H1 (cell line): ENCODE data around the gene KRT4. TPM values are rescaled to one million over a fixed set of nuclear protein-coding genes. Genes with fewer than 3 reads are reported as not detected.

Experiments used
- CTCF ChIA-PET: fragments of 300-600 bp; sonication (Branson Sonifier 250); formaldehyde crosslinking; loops from one replicate; lab custom pipeline; 2021; ENCODE audit not compliant: partially characterized antibody; lab: Charles Lee
- POLR2A ChIA-PET: fragments of 300-600 bp; sonication (Branson Sonifier 250); formaldehyde crosslinking; loops from one replicate; lab custom pipeline; 2021; ENCODE audit warnings: inconsistent platforms; ENCODE audit not compliant: partially characterized antibody; lab: Charles Lee
- DNase-seq, 2 experiments: peaks; one replicate each; pipeline versions ENCODE4 v3.0.0 to v3.0.0-alpha.2; 2010 to 2022; ENCODE audit warnings: low spot score in 2 of 2, low read depth in 1 of 2, mixed read lengths in 1 of 2
- FAIRE-seq: peaks from 2 replicates; lab custom pipeline; 2011; peaks lifted over from hg19 to GRCh38; lab: Jason Lieb, UNC
- H2AFZ ChIP-seq: 2 replicates; pipeline ENCODE4 v1.8.1; 2012; ENCODE audit warnings: low read length, inconsistent platforms
- H2AK5ac ChIP-seq: 2 replicates; pipeline ENCODE4 v1.6.1; 2013; ENCODE audit warnings: low read depth, low read length
- H2BK120ac ChIP-seq: replicated peaks from 2 replicates; pipeline ENCODE3; 2013; ENCODE audit warnings: low read depth, low read length, inconsistent platforms
- H2BK12ac ChIP-seq: 2 replicates; pipeline ENCODE4 v1.6.1; 2013; ENCODE audit warnings: low read depth, low read length
- H2BK15ac ChIP-seq: 2 replicates; pipeline ENCODE4 v1.6.1; 2013; ENCODE audit warnings: low read length
- H2BK20ac ChIP-seq: 2 replicates; pipeline ENCODE4 v1.6.1; 2013; ENCODE audit warnings: low read length
- H2BK5ac ChIP-seq: 2 replicates; pipeline ENCODE4 v1.6.1; 2013; ENCODE audit warnings: low read depth, low read length
- H3K14ac ChIP-seq: 2 replicates; pipeline ENCODE4 v1.6.1; 2013; ENCODE audit warnings: inconsistent platforms; ENCODE audit not compliant: insufficient read length
- H3K18ac ChIP-seq: 2 replicates; pipeline ENCODE4 v1.6.1; 2013; ENCODE audit warnings: low read length; ENCODE audit errors: extremely low read depth
- H3K23ac ChIP-seq: 2 replicates; pipeline ENCODE4 v1.6.1; 2013; ENCODE audit warnings: inconsistent platforms; ENCODE audit not compliant: insufficient read length
- H3K23me2 ChIP-seq: 2 replicates; pipeline ENCODE4 v1.6.1; 2013; ENCODE audit warnings: low read depth, low read length
- H3K27ac ChIP-seq: 2 replicates; pipeline ENCODE4 v1.6.1; 2011; ENCODE audit warnings: low read depth, low read length, inconsistent platforms
- H3K27me3 ChIP-seq, 4 experiments: replicated peaks in 1 of 4; 1 replicate in 1 of 4; 2 replicates in 3 of 4; pipeline versions ENCODE4 v1.6.1 to v1.8.1; 2011 to 2013; ENCODE audit warnings: low read length in 3 of 4, mild to moderate bottlenecking in 3 of 4, inconsistent platforms in 2 of 4, mixed read lengths in 2 of 4, moderate library complexity in 1 of 4; ENCODE audit not compliant: control insufficient read depth in 3 of 4, insufficient read depth in 3 of 4; ENCODE audit errors: extremely low read depth in 1 of 4
- H3K36me3 ChIP-seq, 4 experiments: 2 replicates each; pipeline versions ENCODE4 v1.6.1 to v1.8.1; 2011 to 2013; ENCODE audit warnings: mild to moderate bottlenecking in 4 of 4, low read length in 3 of 4, moderate library complexity in 2 of 4, control low read depth in 1 of 4, inconsistent platforms in 1 of 4; ENCODE audit not compliant: insufficient read depth in 4 of 4, control insufficient read depth in 2 of 4
- H3K4ac ChIP-seq: replicated peaks from 2 replicates; pipeline ENCODE3; 2013; ENCODE audit warnings: low read length, low read depth, mixed read lengths, inconsistent platforms; ENCODE audit not compliant: insufficient read length
- H3K4me1 ChIP-seq, 4 experiments: replicated peaks in 1 of 4; 1 replicate in 1 of 4; 2 replicates in 3 of 4; pipeline versions ENCODE4 v1.6.1 to v1.8.1; 2011 to 2013; ENCODE audit warnings: low read length in 3 of 4, inconsistent platforms in 2 of 4, mixed read lengths in 1 of 4; ENCODE audit not compliant: insufficient read depth in 4 of 4, control insufficient read depth in 3 of 4
- H3K4me2 ChIP-seq, 2 experiments: 2 replicates each; pipeline versions ENCODE4 v1.6.1 to v1.8.1; 2011 to 2013; ENCODE audit warnings: low read depth in 2 of 2, low read length in 2 of 2, control low read depth in 1 of 2, inconsistent platforms in 1 of 2, mild to moderate bottlenecking in 1 of 2; ENCODE audit not compliant: insufficient read depth in 1 of 2
- H3K4me3 ChIP-seq, 4 experiments: fragments of 200-600, 300-600 bp in 1 of 4; sonication (generic), shearing (Covaris generic), sonication (Bioruptor Twin) in 1 of 4; 2 replicates each; pipeline versions ENCODE4 v1.5.1 to v1.8.1; 2011 to 2016; ENCODE audit warnings: low read length in 4 of 4, low read depth in 3 of 4, control low read depth in 2 of 4, inconsistent platforms in 2 of 4, mild to moderate bottlenecking in 2 of 4, mixed read lengths in 1 of 4, moderate library complexity in 1 of 4; ENCODE audit not compliant: insufficient read depth in 2 of 4; ENCODE audit errors: extremely low read depth in 1 of 4
- H3K56ac ChIP-seq: replicated peaks from 2 replicates; pipeline ENCODE3; 2013; ENCODE audit warnings: low read depth, mild to moderate bottlenecking, mixed read lengths, low read length, inconsistent platforms; ENCODE audit not compliant: insufficient read length
- H3K79me1 ChIP-seq: 2 replicates; pipeline ENCODE4 v1.6.1; 2013; ENCODE audit warnings: low read depth, low read length, control low read depth
- H3K79me2 ChIP-seq, 2 experiments: 2 replicates each; pipeline versions ENCODE4 v1.6.1 to v1.8.1; 2012 to 2013; ENCODE audit warnings: low read length in 2 of 2, mild to moderate bottlenecking in 2 of 2, inconsistent platforms in 1 of 2; ENCODE audit not compliant: insufficient read depth in 2 of 2, control insufficient read depth in 1 of 2
- H3K9ac ChIP-seq, 4 experiments: replicated peaks in 1 of 4; 1 replicate in 1 of 4; 2 replicates in 3 of 4; pipeline versions ENCODE4 v1.6.1 to v1.8.1; 2011 to 2013; ENCODE audit warnings: low read depth in 3 of 4, low read length in 3 of 4, control low read depth in 2 of 4, mild to moderate bottlenecking in 2 of 4, moderate library complexity in 2 of 4, inconsistent platforms in 1 of 4; ENCODE audit errors: extremely low read depth in 1 of 4
- H3K9me3 ChIP-seq, 2 experiments: 2 replicates each; pipeline versions ENCODE4 v1.6.1 to v1.8.1; 2012 to 2013; ENCODE audit warnings: mild to moderate bottlenecking in 2 of 2, moderate library complexity in 2 of 2, control low read depth in 1 of 2, inconsistent platforms in 1 of 2, low read depth in 1 of 2, low read length in 1 of 2, mixed read lengths in 1 of 2; ENCODE audit not compliant: insufficient read depth in 2 of 2
- H4K20me1 ChIP-seq, 2 experiments: replicated peaks in 1 of 2; 2 replicates each; pipeline versions ENCODE3 to v1.8.1; 2011 to 2013; ENCODE audit warnings: inconsistent platforms in 2 of 2, low read length in 2 of 2, mild to moderate bottlenecking in 1 of 2; ENCODE audit not compliant: insufficient read depth in 2 of 2, control insufficient read depth in 1 of 2
- H4K5ac ChIP-seq: 2 replicates; pipeline ENCODE4 v1.6.1; 2013; ENCODE audit warnings: low read length, low read depth, mixed read lengths, inconsistent platforms; ENCODE audit not compliant: insufficient read length
- H4K8ac ChIP-seq: 2 replicates; pipeline ENCODE4 v1.8.0; 2013; ENCODE audit warnings: mild to moderate bottlenecking, moderate library complexity, low read length, inconsistent platforms; ENCODE audit not compliant: insufficient read depth; ENCODE audit errors: extremely low read depth
- H4K91ac ChIP-seq: replicated peaks from 2 replicates; pipeline ENCODE3; 2013; ENCODE audit warnings: low read length, mixed read lengths, inconsistent platforms; ENCODE audit not compliant: insufficient read length
- polyA plus RNA-seq, 7 experiments: library from polyadenylated mRNA; depleted of rRNA in 3 of 7; stranded (reverse) in 5 of 7; unstranded in 2 of 7; fragments of >200 nt in 5 of 7; fragments of 200-250 nt in 2 of 7; gene quantifications; 1 replicate in 5 of 7; 2 replicates in 1 of 7; 4 replicates in 1 of 7; pipeline versions ENCODE4 v1.2.1 to v1.2.3, GENCODE V29; 2011 to 2013; ENCODE audit warnings: missing spikeins in 2 of 7, mixed read lengths in 2 of 7
- total RNA-seq: library from RNA; stranded (reverse); fragmentation: NEBNext Ultra II Directional; extraction: Animal tissue kit (Norgen Biotek cat#: 25700); gene quantifications from 2 replicates; pipeline ENCODE4 v1.2.1, GENCODE V29; 2021
- TF ChIP-seq, protein P1 (sequence below): fragments of 300-600 bp; sonication (generic); IDR thresholded peaks from 2 replicates; pipeline ENCODE4 v1.7.1; 2012; ENCODE audit warnings: low read length, moderate library complexity, mild to moderate bottlenecking, inconsistent platforms; ENCODE audit not compliant: insufficient replicate concordance

The KRT4 gene
- total and polyA plus RNA-seq, 2 of the 8 experiments (the other 6 are each of a cell fraction or from before 2014, with no cell fraction given), result not detected

DNA sequence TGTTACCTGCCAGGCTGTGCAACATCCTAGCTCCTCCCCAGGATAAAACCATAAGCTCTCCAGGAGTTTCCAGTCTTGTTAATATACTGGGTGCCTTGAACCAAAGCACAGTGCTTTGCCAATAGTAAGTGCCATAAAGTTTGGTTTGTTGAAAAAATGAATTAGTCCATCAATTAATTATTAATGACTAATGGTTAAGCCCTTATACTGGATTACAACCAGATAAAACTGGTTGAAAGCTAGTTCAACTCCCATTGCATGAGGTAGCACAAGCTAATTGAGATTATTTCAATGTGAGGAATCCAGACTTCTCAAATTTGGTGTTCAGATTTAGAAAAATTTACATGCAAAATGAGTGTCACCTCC, 16.4 kb downstream of the KRT4 start:
- Histone ChIP-seq H2BK120ac (no peak overlapping the region), H3K18ac (no peak overlapping the region), H4K20me1 (no peaks in the 10 kb centered on the region), H3K4ac (no peak overlapping the region), H2BK20ac (no peak overlapping the region), H2AK5ac (no peak overlapping the region), H3K9me3 (no peaks in the 10 kb centered on the region; a peak in 1 of 4 replicates), H3K27ac (no peak overlapping the region), H2AFZ (no peak overlapping the region), H4K91ac (no peak overlapping the region), H3K4me1 (peaks cover 0 to 11% (median 2%) of the 10 kb centered on the region in 4 experiments; a peak in 3 of 7 replicates), H2BK5ac (no peak overlapping the region), H3K14ac (no peak overlapping the region), H2BK15ac (no peak overlapping the region), H3K4me2 (no peak overlapping the region), H3K36me3 (no peaks in the 10 kb centered on the region), H3K27me3 (no peaks in the 10 kb centered on the region), H3K79me1 (no peaks in the 10 kb centered on the region), H3K23ac (no peak overlapping the region), H4K5ac (no peak overlapping the region), H3K23me2 (no peaks in the 10 kb centered on the region), H4K8ac (no peak overlapping the region), H3K56ac (no peak overlapping the region), H2BK12ac (no peak overlapping the region), H3K79me2 (no peaks in the 10 kb centered on the region), H3K9ac (no peak overlapping the region), H3K4me3 (no peak overlapping the region)
- FAIRE-seq, result no peak
- CTCF ChIA-PET, result interaction anchor here (0.8 to 2.1 kb wide), 5 partner anchors 16 to 402 kb away, joined by 3 to 4 read pairs (median 3); no protein-coding TSS in a partner anchor
- DNase-seq, result no peak
- POLR2A ChIA-PET, result interaction anchor here (1.2 kb wide), 1 partner anchor 18 kb away, joined by 3 read pairs; no protein-coding TSS in a partner anchor
- TF ChIP-seq, protein P1, sequence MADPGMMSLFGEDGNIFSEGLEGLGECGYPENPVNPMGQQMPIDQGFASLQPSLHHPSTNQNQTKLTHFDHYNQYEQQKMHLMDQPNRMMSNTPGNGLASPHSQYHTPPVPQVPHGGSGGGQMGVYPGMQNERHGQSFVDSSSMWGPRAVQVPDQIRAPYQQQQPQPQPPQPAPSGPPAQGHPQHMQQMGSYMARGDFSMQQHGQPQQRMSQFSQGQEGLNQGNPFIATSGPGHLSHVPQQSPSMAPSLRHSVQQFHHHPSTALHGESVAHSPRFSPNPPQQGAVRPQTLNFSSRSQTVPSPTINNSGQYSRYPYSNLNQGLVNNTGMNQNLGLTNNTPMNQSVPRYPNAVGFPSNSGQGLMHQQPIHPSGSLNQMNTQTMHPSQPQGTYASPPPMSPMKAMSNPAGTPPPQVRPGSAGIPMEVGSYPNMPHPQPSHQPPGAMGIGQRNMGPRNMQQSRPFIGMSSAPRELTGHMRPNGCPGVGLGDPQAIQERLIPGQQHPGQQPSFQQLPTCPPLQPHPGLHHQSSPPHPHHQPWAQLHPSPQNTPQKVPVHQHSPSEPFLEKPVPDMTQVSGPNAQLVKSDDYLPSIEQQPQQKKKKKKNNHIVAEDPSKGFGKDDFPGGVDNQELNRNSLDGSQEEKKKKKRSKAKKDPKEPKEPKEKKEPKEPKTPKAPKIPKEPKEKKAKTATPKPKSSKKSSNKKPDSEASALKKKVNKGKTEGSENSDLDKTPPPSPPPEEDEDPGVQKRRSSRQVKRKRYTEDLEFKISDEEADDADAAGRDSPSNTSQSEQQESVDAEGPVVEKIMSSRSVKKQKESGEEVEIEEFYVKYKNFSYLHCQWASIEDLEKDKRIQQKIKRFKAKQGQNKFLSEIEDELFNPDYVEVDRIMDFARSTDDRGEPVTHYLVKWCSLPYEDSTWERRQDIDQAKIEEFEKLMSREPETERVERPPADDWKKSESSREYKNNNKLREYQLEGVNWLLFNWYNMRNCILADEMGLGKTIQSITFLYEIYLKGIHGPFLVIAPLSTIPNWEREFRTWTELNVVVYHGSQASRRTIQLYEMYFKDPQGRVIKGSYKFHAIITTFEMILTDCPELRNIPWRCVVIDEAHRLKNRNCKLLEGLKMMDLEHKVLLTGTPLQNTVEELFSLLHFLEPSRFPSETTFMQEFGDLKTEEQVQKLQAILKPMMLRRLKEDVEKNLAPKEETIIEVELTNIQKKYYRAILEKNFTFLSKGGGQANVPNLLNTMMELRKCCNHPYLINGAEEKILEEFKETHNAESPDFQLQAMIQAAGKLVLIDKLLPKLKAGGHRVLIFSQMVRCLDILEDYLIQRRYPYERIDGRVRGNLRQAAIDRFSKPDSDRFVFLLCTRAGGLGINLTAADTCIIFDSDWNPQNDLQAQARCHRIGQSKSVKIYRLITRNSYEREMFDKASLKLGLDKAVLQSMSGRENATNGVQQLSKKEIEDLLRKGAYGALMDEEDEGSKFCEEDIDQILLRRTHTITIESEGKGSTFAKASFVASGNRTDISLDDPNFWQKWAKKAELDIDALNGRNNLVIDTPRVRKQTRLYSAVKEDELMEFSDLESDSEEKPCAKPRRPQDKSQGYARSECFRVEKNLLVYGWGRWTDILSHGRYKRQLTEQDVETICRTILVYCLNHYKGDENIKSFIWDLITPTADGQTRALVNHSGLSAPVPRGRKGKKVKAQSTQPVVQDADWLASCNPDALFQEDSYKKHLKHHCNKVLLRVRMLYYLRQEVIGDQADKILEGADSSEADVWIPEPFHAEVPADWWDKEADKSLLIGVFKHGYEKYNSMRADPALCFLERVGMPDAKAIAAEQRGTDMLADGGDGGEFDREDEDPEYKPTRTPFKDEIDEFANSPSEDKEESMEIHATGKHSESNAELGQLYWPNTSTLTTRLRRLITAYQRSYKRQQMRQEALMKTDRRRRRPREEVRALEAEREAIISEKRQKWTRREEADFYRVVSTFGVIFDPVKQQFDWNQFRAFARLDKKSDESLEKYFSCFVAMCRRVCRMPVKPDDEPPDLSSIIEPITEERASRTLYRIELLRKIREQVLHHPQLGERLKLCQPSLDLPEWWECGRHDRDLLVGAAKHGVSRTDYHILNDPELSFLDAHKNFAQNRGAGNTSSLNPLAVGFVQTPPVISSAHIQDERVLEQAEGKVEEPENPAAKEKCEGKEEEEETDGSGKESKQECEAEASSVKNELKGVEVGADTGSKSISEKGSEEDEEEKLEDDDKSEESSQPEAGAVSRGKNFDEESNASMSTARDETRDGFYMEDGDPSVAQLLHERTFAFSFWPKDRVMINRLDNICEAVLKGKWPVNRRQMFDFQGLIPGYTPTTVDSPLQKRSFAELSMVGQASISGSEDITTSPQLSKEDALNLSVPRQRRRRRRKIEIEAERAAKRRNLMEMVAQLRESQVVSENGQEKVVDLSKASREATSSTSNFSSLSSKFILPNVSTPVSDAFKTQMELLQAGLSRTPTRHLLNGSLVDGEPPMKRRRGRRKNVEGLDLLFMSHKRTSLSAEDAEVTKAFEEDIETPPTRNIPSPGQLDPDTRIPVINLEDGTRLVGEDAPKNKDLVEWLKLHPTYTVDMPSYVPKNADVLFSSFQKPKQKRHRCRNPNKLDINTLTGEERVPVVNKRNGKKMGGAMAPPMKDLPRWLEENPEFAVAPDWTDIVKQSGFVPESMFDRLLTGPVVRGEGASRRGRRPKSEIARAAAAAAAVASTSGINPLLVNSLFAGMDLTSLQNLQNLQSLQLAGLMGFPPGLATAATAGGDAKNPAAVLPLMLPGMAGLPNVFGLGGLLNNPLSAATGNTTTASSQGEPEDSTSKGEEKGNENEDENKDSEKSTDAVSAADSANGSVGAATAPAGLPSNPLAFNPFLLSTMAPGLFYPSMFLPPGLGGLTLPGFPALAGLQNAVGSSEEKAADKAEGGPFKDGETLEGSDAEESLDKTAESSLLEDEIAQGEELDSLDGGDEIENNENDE, result no peak
